Activated CD8-positive, alpha-beta T cell treated with anti-CD3 and anti-CD28 coated beads for 36 hours (primary cell): Measurements from ENCODE around the gene MED22. TPM values are rescaled to one million over a fixed set of nuclear protein-coding genes. Genes with fewer than 3 reads are reported as not detected.

ENCODE experiments used
- ATAC-seq: fragments of 200-7000 bp; cut with Tn5 transposase; one replicate; pipeline ENCODE4 v1.10.0; 2021; ENCODE audit warnings: mild to moderate bottlenecking, moderate library complexity
- CTCF ChIA-PET: fragments of 350-600 bp; sonication (Branson Sonifier 250); formaldehyde crosslinking; loops from one replicate; lab custom pipeline; 2021; ENCODE audit warnings: antibody characterized with exemption; lab: Charles Lee
- POLR2A ChIA-PET: fragments of 350-600 bp; sonication (Branson Sonifier 250); formaldehyde crosslinking; loops from one replicate; lab custom pipeline; 2021; ENCODE audit warnings: antibody characterized with exemption; lab: Charles Lee
- DNase-seq: peaks from one replicate; pipeline ENCODE4 v3.0.0-alpha.2; 2020
- H3K27ac Mint-ChIP-seq: one replicate; pipeline ENCODE4 v1.8.0; 2021; ENCODE audit warnings: mild to moderate bottlenecking, mixed read lengths
- H3K27me3 Mint-ChIP-seq: one replicate; pipeline ENCODE4 v1.8.0; 2021; ENCODE audit warnings: mixed read lengths
- H3K36me3 Mint-ChIP-seq: one replicate; pipeline ENCODE4 v1.8.0; 2021; ENCODE audit warnings: low read depth, mixed read lengths
- H3K4me1 Mint-ChIP-seq: one replicate; pipeline ENCODE4 v1.8.0; 2021; ENCODE audit warnings: low read depth, mixed read lengths
- H3K4me3 Mint-ChIP-seq: one replicate; pipeline ENCODE4 v1.8.0; 2021; ENCODE audit warnings: mild to moderate bottlenecking, moderate library complexity, mixed read lengths
- H3K9me3 Mint-ChIP-seq: one replicate; pipeline ENCODE4 v1.8.0; 2021; ENCODE audit warnings: mixed read lengths
- CTCF ChIP-seq: fragments of 200-600 bp; IDR thresholded peaks from one replicate; pipeline ENCODE4 v1.8.0; 2022; ENCODE audit warnings: antibody characterized with exemption, mild to moderate bottlenecking
- intact Hi-C: fragments of 100-400 bp; cut with micrococcal nuclease; formaldehyde crosslinking; loops from one replicate; pipeline ENCODE4 v1.10.0; 2022
- total RNA-seq, 2 experiments: library from RNA; stranded (reverse); gene quantifications; one replicate each; pipeline ENCODE4 v1.2.3, GENCODE V29; 2021

The MED22 gene
- total RNA-seq, 2 experiments from 2014 or later = 23.4 to 29.0 TPM

DNA sequence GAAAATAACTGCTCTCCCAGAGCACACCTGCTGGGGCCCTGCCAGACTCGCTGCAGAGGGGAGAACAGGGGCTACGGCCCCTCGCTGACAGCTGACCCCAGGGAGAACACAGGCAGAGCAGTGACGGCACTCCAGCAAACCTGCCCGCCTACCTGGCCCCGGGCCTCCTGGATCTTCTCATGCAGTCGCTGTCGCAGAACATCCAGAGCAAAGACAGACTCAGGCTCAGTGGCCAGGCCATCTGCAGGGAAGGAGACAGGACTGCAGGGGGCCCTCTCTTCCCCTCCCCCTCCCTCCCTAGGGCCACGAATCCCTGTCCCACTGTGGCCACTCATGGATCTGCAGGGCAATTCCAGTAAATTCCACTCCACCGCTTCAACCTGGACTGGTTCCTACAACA lies 14.4 kb downstream of the MED22 start:
- intact Hi-C loops = no loop called here
- CTCF ChIA-PET = interaction anchor here (1.1 to 2.4 kb wide), 3 partner anchors 38 to 95 kb away, joined by 3 to 11 read pairs (median 4); no protein-coding TSS in a partner anchor
- Mint-ChIP-seq H3K27me3 (no peaks in the 10 kb centered on the region), H3K27ac (peak overlapping the region; percentile 86), H3K36me3 (peaks cover 63% of the 10 kb centered on the region), H3K4me1 (peaks cover 34% of the 10 kb centered on the region), H3K4me3 (peak overlapping the region; percentile 97), H3K9me3 (no peaks in the 10 kb centered on the region)
- POLR2A ChIA-PET = interaction anchor here (1.1 to 2.9 kb wide), 3 partner anchors 15 to 40 kb away, joined by 5 to 20 read pairs (median 13); partner anchors contain the start of genes MED22 and RPL7A
- no peak for TF ChIP-seq CTCF
- ATAC-seq = no peak
- no peak for DNase-seq

- no peaks in the 10 kb centered on the region for H3K9me3 Mint-ChIP-seq
- ATAC-seq (no peak), DNase-seq (no peak)
- H3K4me3 Mint-ChIP-seq = no peak overlapping the region
- peaks cover 63% of the 10 kb centered on the region for H3K36me3 Mint-ChIP-seq
- no peak for TF ChIP-seq CTCF
- ChIA-PET CTCF (interaction anchor here (1.1 to 2.4 kb wide), 2 partner anchors 39 to 94 kb away, joined by 3 to 11 read pairs; no protein-coding TSS in a partner anchor), POLR2A (interaction anchor here (0.8 to 2.9 kb wide), 4 partner anchors 15 to 18 kb away, joined by 3 to 20 read pairs (median 4); partner anchors contain the start of genes MED22 and RPL7A)
- H3K4me1 Mint-ChIP-seq = peaks cover 34% of the 10 kb centered on the region
- no peaks in the 10 kb centered on the region for H3K27me3 Mint-ChIP-seq
- intact Hi-C loops = no loop called here
- peak overlapping the region; percentile 49 for H3K27ac Mint-ChIP-seq
Measured at GRCh38 chr9:133333011-133333410, 14.9 kb downstream of the MED22 start.

DNA sequence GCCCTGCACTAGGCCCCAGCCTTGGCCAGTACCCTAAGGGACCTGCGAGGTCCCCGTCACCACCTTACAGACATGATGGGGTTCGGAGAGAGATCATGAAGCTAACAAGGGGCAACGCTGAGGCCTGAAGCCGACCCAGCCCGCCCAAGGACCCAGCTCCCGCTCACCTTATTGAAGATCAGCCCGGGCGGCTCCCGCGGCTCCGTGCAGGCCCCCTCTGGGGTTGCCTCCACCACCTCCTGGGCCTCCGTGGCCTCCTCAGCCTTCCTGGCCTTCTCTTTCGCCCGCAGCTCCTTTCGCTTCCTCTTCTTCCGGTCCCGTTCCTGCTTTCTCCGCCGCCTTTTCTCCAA lies 15.6 kb downstream of the MED22 start:
- Mint-ChIP-seq H3K36me3 (peaks cover 63% of the 10 kb centered on the region), H3K4me1 (peaks cover 34% of the 10 kb centered on the region), H3K9me3 (no peaks in the 10 kb centered on the region), H3K27ac (no peak overlapping the region), H3K4me3 (no peak overlapping the region), H3K27me3 (no peaks in the 10 kb centered on the region)
- DNase-seq (no peak), ATAC-seq (no peak)
- TF ChIP-seq CTCF = no peak
- intact Hi-C loops = no loop called here
- ChIA-PET CTCF (interaction anchor here (1.0 kb wide), 1 partner anchor 154 kb away, joined by 3 read pairs; no protein-coding TSS in a partner anchor), POLR2A (interaction anchor here (0.8 to 1.3 kb wide), 2 partner anchors 16 kb away, joined by 3 read pairs; partner anchors contain the start of genes MED22 and RPL7A)

DNA sequence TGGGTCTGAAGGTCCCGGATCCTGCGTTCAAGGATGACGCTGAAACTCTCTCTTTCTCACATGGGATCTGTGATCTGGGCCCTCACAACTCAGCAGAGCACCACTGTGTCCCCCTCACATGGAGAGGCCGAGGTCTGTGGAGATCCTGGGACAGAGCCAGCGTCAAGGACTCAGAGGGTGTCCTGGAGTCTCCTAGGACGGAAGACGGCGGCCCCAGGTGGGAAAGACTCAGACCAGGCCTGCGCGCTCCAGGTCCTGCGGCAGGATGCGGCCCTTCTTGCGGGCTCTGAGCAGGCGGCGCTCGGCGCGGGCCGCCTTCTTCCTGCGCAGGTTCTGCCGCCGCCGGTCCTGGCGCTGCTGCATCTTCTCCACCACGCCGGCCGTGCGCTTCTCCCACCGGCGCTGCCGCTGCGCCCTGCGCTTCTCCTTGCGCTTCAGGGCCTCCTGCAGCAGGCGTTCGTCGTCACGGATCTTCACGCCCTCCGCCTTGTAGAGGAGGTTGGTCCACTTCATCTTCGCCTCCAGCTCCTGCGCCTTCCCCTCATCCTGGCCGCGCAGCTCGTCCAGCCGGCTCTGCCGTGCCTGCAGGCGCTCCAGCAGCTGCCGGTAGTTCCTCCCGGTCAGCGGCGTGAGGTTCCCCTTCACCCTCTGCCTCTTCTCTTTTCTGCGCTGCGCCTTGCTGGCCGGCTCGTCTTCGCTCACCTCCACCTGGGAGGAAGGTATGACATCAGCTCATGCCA lies 16.1 kb downstream of the MED22 start:
- Mint-ChIP-seq H3K36me3 (peaks cover 59% of the 10 kb centered on the region), H3K4me1 (peaks cover 34% of the 10 kb centered on the region), H3K4me3 (no peak overlapping the region), H3K9me3 (no peaks in the 10 kb centered on the region), H3K27ac (no peak overlapping the region), H3K27me3 (no peaks in the 10 kb centered on the region)
- ATAC-seq = no peak
- POLR2A ChIA-PET = interaction anchor here (1.3 kb wide), 1 partner anchor 16 kb away, joined by 3 read pairs; the partner anchor contains the start of genes MED22 and RPL7A
- CTCF ChIA-PET = interaction anchor here (1.0 kb wide), 1 partner anchor 155 kb away, joined by 3 read pairs; no protein-coding TSS in a partner anchor
- DNase-seq = no peak
- TF ChIP-seq CTCF = no peak
- intact Hi-C loops = no loop called here

- Mint-ChIP-seq H3K36me3 (peaks cover 53% of the 10 kb centered on the region), H3K4me1 (peaks cover 31% of the 10 kb centered on the region), H3K4me3 (no peak overlapping the region), H3K9me3 (no peaks in the 10 kb centered on the region), H3K27ac (peak overlapping the region; percentile 31), H3K27me3 (no peaks in the 10 kb centered on the region)
- intact Hi-C loops = no loop called here
- TF ChIP-seq CTCF = no peak
- ATAC-seq = no peak
- ChIA-PET CTCF (interaction anchor here (1.1 to 2.6 kb wide), 5 partner anchors 12 to 145 kb away, joined by 3 to 29 read pairs (median 9); partner anchors contain the start of genes MED22 and RPL7A), POLR2A (interaction anchor here (1.6 kb wide), 1 partner anchor 22 kb away, joined by 4 read pairs; no protein-coding TSS in a partner anchor)
- DNase-seq = no peak
Measured at GRCh38 chr9:133331221-133331620, 16.7 kb downstream of the MED22 start.
